Putamen (tissue), 1 donor: ENCODE results near the gene WNK2.

Source experiments
- DNase-seq: peaks from one replicate; pipeline ENCODE4 v3.0.0-alpha.2; 2016; ENCODE audit warnings: low spot score

WNK2 gene

GRCh38 chr9:93161786-93162562 lies 22.0 kb upstream of the WNK2 start:
- no peak for DNase-seq

- DNase-seq, result no peak
These were observed 19.9 kb upstream of the WNK2 start for GRCh38 chr9:93164085-93164484.

- DNase-seq, result no peak
These were observed 17.2 kb upstream of the WNK2 start for GRCh38 chr9:93166699-93167098.

GRCh38 chr9:93167185-93167584 lies 16.8 kb upstream of the WNK2 start:
- no peak for DNase-seq

GRCh38 chr9:93167838-93168237 lies 16.1 kb upstream of the WNK2 start:
- no peak for DNase-seq

- no peak for DNase-seq
These were observed 15.4 kb upstream of the WNK2 start for GRCh38 chr9:93168581-93168980.

GRCh38 chr9:93169444-93169843 lies 14.5 kb upstream of the WNK2 start:
- no peak for DNase-seq

- DNase-seq, result no peak
These were observed 13.4 kb upstream of the WNK2 start for GRCh38 chr9:93170571-93170970.

- DNase-seq, result no peak
These were observed 12.5 kb upstream of the WNK2 start for GRCh38 chr9:93171261-93171990.

GRCh38 chr9:93172666-93173364 lies 11.1 kb upstream of the WNK2 start:
- no peak for DNase-seq

- DNase-seq, result no peak
These were observed 10.4 kb upstream of the WNK2 start for GRCh38 chr9:93173365-93174051.

GRCh38 chr9:93174976-93175375 lies 9.0 kb upstream of the WNK2 start:
- no peak for DNase-seq

GRCh38 chr9:93177676-93178075 lies 6.3 kb upstream of the WNK2 start:
- DNase-seq, result no peak

- DNase-seq, result no peak
These were observed 4.8 kb upstream of the WNK2 start for GRCh38 chr9:93178851-93179786.

- no peak for DNase-seq
These were observed 3.0 kb upstream of the WNK2 start for GRCh38 chr9:93180938-93181337.

GRCh38 chr9:93181672-93182435 lies 2.1 kb upstream of the WNK2 start:
- no peak for DNase-seq

GRCh38 chr9:93182572-93182971 lies 1.4 kb upstream of the WNK2 start:
- DNase-seq, result no peak

- no peak for DNase-seq
These were observed 742 bp upstream of the WNK2 start for GRCh38 chr9:93183131-93183662.

GRCh38 chr9:93184432-93185265 lies 710 bp downstream of the WNK2 start:
- no peak for DNase-seq
